ENCODE data around the gene CCNC. TPM values are rescaled to one million over a fixed set of nuclear protein-coding genes. Genes with fewer than 3 reads are reported as not detected.

Gene CCNC
- total RNA-seq, 1 experiment from 2014 or later: 93.1 TPM

DNA sequence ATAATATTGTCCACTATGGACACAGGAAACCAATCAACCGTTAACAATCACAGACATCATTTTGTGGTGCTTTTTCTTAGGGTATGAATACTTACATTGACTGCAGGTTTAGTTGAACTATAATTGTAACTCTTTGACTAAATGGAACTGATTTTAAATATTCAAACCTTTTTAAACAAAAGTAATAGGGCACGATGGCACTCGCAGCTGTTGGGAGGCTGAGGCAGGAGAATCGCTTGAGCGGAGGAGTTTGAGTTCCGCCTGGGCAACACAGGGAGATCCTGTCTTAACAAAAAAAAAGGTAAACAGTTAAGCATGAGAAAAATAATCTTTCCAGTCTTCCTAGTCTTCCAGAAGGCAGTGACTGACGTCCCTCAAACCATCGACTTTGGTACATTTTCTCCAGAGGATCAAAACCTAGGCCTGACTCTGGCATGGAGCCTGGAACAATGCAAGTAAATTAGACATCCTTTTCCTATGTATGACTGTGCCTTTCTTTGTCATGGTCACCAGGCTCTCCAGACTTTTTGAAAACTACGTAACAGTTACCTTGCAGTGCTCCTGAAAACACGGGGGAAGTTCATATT, 21.5 kb upstream of the CCNC start (continued):
- TF ChIP-seq, protein P1, sequence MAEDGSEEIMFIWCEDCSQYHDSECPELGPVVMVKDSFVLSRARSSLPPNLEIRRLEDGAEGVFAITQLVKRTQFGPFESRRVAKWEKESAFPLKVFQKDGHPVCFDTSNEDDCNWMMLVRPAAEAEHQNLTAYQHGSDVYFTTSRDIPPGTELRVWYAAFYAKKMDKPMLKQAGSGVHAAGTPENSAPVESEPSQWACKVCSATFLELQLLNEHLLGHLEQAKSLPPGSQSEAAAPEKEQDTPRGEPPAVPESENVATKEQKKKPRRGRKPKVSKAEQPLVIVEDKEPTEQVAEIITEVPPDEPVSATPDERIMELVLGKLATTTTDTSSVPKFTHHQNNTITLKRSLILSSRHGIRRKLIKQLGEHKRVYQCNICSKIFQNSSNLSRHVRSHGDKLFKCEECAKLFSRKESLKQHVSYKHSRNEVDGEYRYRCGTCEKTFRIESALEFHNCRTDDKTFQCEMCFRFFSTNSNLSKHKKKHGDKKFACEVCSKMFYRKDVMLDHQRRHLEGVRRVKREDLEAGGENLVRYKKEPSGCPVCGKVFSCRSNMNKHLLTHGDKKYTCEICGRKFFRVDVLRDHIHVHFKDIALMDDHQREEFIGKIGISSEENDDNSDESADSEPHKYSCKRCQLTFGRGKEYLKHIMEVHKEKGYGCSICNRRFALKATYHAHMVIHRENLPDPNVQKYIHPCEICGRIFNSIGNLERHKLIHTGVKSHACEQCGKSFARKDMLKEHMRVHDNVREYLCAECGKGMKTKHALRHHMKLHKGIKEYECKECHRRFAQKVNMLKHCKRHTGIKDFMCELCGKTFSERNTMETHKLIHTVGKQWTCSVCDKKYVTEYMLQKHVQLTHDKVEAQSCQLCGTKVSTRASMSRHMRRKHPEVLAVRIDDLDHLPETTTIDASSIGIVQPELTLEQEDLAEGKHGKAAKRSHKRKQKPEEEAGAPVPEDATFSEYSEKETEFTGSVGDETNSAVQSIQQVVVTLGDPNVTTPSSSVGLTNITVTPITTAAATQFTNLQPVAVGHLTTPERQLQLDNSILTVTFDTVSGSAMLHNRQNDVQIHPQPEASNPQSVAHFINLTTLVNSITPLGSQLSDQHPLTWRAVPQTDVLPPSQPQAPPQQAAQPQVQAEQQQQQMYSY (CRISPR knock-in tag; IDR thresholded peaks at IDR 0.05): no peak
- TF ChIP-seq TP53 (CRISPR knock-in tag; IDR thresholded peaks at IDR 0.05): no peak
- no peak for TF ChIP-seq JUN (CRISPR knock-in tag; IDR thresholded peaks at IDR 0.05)
- TF ChIP-seq ZNF232 (CRISPR knock-in tag; IDR thresholded peaks at IDR 0.05): no peak
- TF ChIP-seq MYBL2 (CRISPR knock-in tag; IDR thresholded peaks at IDR 0.05): no peak
- TF ChIP-seq CREB1 (CRISPR knock-in tag; IDR thresholded peaks at IDR 0.05): no peak
- no peak for TF ChIP-seq MAX (CRISPR knock-in tag; IDR thresholded peaks at IDR 0.05)
- no peak for TF ChIP-seq TEAD4 (CRISPR knock-in tag; IDR thresholded peaks at IDR 0.05)

- DNase-seq (ENCODE audit: low spot score): peak; percentile 47
- H3K36me3 Mint-ChIP-seq: no peaks in the 10 kb centered on the region
Measured at GRCh38 chr6:99589290-99589672, 20.8 kb upstream of the CCNC start.

More at GRCh38 chr6:99589290-99589672, 20.8 kb upstream of the CCNC start:
- Mint-ChIP-seq H3K4me1 (peaks cover 20% of the 10 kb centered on the region), H3K27ac (no peak overlapping the region), H3K27me3 (ENCODE audit: low read depth) (peaks cover 92% of the 10 kb centered on the region), H3K4me3 (peak overlapping the region; percentile 73), H3K9me3 (no peaks in the 10 kb centered on the region)
- POLR2A ChIA-PET: interaction anchor here (0.7 to 2.1 kb wide), 3 partner anchors 20 to 404 kb away, joined by 3 to 13 read pairs (median 7); partner anchors contain the start of gene CCNC
- ATAC-seq: peak; percentile 15
- TF ChIP-seq ZNF532 (CRISPR knock-in tag; IDR thresholded peaks at IDR 0.05; ENCODE audit: borderline replicate concordance): no peak
- no peak for TF ChIP-seq ZNF423 (CRISPR knock-in tag; IDR thresholded peaks at IDR 0.05)
- TF ChIP-seq, protein P2, sequence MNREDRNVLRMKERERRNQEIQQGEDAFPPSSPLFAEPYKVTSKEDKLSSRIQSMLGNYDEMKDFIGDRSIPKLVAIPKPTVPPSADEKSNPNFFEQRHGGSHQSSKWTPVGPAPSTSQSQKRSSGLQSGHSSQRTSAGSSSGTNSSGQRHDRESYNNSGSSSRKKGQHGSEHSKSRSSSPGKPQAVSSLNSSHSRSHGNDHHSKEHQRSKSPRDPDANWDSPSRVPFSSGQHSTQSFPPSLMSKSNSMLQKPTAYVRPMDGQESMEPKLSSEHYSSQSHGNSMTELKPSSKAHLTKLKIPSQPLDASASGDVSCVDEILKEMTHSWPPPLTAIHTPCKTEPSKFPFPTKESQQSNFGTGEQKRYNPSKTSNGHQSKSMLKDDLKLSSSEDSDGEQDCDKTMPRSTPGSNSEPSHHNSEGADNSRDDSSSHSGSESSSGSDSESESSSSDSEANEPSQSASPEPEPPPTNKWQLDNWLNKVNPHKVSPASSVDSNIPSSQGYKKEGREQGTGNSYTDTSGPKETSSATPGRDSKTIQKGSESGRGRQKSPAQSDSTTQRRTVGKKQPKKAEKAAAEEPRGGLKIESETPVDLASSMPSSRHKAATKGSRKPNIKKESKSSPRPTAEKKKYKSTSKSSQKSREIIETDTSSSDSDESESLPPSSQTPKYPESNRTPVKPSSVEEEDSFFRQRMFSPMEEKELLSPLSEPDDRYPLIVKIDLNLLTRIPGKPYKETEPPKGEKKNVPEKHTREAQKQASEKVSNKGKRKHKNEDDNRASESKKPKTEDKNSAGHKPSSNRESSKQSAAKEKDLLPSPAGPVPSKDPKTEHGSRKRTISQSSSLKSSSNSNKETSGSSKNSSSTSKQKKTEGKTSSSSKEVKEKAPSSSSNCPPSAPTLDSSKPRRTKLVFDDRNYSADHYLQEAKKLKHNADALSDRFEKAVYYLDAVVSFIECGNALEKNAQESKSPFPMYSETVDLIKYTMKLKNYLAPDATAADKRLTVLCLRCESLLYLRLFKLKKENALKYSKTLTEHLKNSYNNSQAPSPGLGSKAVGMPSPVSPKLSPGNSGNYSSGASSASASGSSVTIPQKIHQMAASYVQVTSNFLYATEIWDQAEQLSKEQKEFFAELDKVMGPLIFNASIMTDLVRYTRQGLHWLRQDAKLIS (CRISPR knock-in tag; IDR thresholded peaks at IDR 0.05; ENCODE audit: borderline replicate concordance): no peak
- no peak for TF ChIP-seq FOXK1 (CRISPR knock-in tag; IDR thresholded peaks at IDR 0.05)
- CTCF ChIA-PET: interaction anchor here (0.6 to 2.5 kb wide), 8 partner anchors 15 to 122 kb away, joined by 3 to 34 read pairs (median 10); partner anchors contain the start of genes CCNC and PRDM13
